ENCODE results near the gene ERFE.

Gene ERFE

DNA sequence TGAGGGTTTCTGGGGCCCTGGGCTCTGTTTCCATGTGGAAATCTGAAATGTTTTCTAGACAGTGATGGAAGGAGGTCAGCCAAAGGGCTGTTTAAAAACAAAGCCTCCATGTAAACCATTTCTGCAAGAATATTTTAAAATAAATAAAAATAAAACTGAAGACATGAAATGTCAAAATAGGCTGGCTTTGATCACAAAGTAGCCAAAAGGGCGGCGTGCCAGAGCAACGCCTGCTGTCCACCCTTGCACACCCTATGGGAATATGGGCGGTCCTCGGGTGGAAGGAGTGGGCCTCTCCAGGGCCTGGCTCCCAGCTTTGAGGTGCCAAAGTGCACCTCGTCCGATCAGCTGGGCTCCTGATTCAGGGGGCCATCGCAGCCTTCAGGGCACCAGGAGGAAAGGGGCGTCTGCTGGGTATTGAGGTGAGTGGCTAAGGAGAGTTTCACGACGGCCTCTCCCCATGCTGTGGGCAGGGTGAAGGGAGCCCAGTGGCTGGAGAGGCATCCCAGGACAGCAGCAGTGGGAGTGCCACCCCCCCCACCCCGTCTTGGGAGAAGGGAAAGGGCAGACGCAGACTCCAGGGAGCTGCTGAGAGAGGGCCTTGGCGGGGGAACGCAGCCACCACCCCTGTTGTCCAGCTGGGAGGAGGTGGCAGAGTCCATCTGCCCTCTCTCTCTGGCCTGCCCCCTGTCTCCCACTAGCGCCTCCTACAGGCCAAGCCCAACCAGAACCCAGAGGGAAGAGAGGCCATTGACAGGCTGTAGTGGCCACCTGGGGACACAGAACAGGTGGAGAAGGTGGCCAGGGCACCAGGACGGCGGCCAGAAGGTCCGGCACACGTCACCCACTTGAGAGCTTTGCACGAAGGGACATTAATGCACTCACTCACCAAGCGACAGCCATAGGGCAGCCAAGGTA lies 5.7 kb upstream of the ERFE start:
- TF ChIP-seq ZBTB7A (IDR thresholded peaks at IDR 0.05; ENCODE audit: low read depth) = no peak
- TF ChIP-seq EP300 (IDR thresholded peaks at IDR 0.05; ENCODE audit: borderline replicate concordance) = no peak
- TF ChIP-seq TCF12 (IDR thresholded peaks at IDR 0.05; ENCODE audit: low read depth) = no peak
- TF ChIP-seq TAF1 (IDR thresholded peaks at IDR 0.05; ENCODE audit: low read depth) = no peak
- TF ChIP-seq NFIC (IDR thresholded peaks at IDR 0.05) = no peak
- no peak for TF ChIP-seq YY1 (IDR thresholded peaks at IDR 0.05; ENCODE audit: low read depth)
- no peak for TF ChIP-seq RAD21 (IDR thresholded peaks at IDR 0.05; ENCODE audit: low read depth)
- no peak for TF ChIP-seq CEBPB (IDR thresholded peaks at IDR 0.05)
- no peak for TF ChIP-seq CREB1 (IDR thresholded peaks at IDR 0.05; ENCODE audit: low read depth)
- TF ChIP-seq, protein P1, sequence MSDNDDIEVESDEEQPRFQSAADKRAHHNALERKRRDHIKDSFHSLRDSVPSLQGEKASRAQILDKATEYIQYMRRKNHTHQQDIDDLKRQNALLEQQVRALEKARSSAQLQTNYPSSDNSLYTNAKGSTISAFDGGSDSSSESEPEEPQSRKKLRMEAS (IDR thresholded peaks at IDR 0.05) = no peak
- no peak for TF ChIP-seq FOXM1 (IDR thresholded peaks at IDR 0.05; ENCODE audit: borderline replicate concordance, low read depth)
- TF ChIP-seq USF1 (IDR thresholded peaks at IDR 0.05) = no peak
- TF ChIP-seq REST (IDR thresholded peaks at IDR 0.05; ENCODE audit: low read depth) = no peak
- TF ChIP-seq EGR1 (IDR thresholded peaks at IDR 0.05) = no peak
- TF ChIP-seq TEAD4 (IDR thresholded peaks at IDR 0.05) = no peak

DNA sequence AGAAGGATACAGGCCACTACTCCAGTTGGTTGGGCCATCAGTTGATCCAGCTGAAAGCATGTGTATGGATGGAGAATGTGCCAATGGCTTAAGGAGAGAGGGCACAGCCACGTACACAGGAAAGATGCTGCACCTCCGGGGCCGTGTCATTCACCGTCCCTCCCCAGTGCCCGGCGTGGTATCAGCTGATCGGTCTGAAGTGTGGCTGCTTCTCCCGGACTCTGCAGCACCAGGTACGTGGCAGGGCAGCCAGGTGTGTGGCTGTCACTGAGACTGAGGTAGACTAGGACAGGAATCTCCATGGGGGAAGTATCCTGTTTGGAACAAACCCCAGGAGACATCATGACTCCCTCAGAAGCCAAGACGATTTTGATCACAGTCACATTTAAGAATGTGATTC lies 4.2 kb upstream of the ERFE start:
- TF ChIP-seq, protein P1 (IDR thresholded peaks at IDR 0.05) = no peak
- TF ChIP-seq TAF1 (IDR thresholded peaks at IDR 0.05; ENCODE audit: low read depth) (no peak), FOXM1 (IDR thresholded peaks at IDR 0.05; ENCODE audit: borderline replicate concordance, low read depth) (no peak), RAD21 (IDR thresholded peaks at IDR 0.05; ENCODE audit: low read depth) (no peak), CREB1 (IDR thresholded peaks at IDR 0.05; ENCODE audit: low read depth) (no peak), TEAD4 (IDR thresholded peaks at IDR 0.05) (no peak), TCF12 (IDR thresholded peaks at IDR 0.05; ENCODE audit: low read depth) (no peak), REST (IDR thresholded peaks at IDR 0.05; ENCODE audit: low read depth) (no peak), CEBPB (IDR thresholded peaks at IDR 0.05) (no peak), EP300 (IDR thresholded peaks at IDR 0.05; ENCODE audit: borderline replicate concordance) (no peak), USF1 (IDR thresholded peaks at IDR 0.05) (no peak), YY1 (IDR thresholded peaks at IDR 0.05; ENCODE audit: low read depth) (no peak), NFIC (IDR thresholded peaks at IDR 0.05) (no peak), ZBTB7A (IDR thresholded peaks at IDR 0.05; ENCODE audit: low read depth) (no peak), EGR1 (IDR thresholded peaks at IDR 0.05) (no peak)

- TF ChIP-seq FOXM1 (IDR thresholded peaks at IDR 0.05; ENCODE audit: borderline replicate concordance, low read depth) = peak; percentile 63
- TF ChIP-seq NFIC (IDR thresholded peaks at IDR 0.05) = peak; percentile 77
- peak; percentile 93 for TF ChIP-seq TCF12 (IDR thresholded peaks at IDR 0.05; ENCODE audit: low read depth)
- TF ChIP-seq RAD21 (IDR thresholded peaks at IDR 0.05; ENCODE audit: low read depth) = peak; percentile 18; the same call in 1 of the 2 replicates
- TF ChIP-seq, protein P1 (IDR thresholded peaks at IDR 0.05) = peak; percentile 87
- no peak for TF ChIP-seq EGR1 (IDR thresholded peaks at IDR 0.05)
- 0 out of 2 replicates have a peak, but pooled peaks have one; percentile 9 for TF ChIP-seq CEBPB (IDR thresholded peaks at IDR 0.05)
- TF ChIP-seq ZBTB7A (IDR thresholded peaks at IDR 0.05; ENCODE audit: low read depth) = no peak
- peak; percentile 89 for TF ChIP-seq EP300 (IDR thresholded peaks at IDR 0.05; ENCODE audit: borderline replicate concordance)
- TF ChIP-seq REST (IDR thresholded peaks at IDR 0.05; ENCODE audit: low read depth) = no peak
- peak; percentile 4; the same call in 1 of the 2 replicates for TF ChIP-seq USF1 (IDR thresholded peaks at IDR 0.05)
- no peak for TF ChIP-seq TAF1 (IDR thresholded peaks at IDR 0.05; ENCODE audit: low read depth)
- TF ChIP-seq YY1 (IDR thresholded peaks at IDR 0.05; ENCODE audit: low read depth) = peak; percentile 27; the same call in 1 of the 2 replicates
- TF ChIP-seq TEAD4 (IDR thresholded peaks at IDR 0.05) = peak; percentile 80
- no peak for TF ChIP-seq CREB1 (IDR thresholded peaks at IDR 0.05; ENCODE audit: low read depth)
These were observed 3.6 kb upstream of the ERFE start for GRCh38 chr2:238155051-238155760.
